HepG2 (cell line): Measurements from ENCODE around the gene CIAO2B. TPM values are rescaled to one million over a fixed set of nuclear protein-coding genes. Genes with fewer than 3 reads are reported as not detected.

Experiments
- ATF3 ChIP-seq: sonication (generic); formaldehyde crosslinking; IDR thresholded peaks from 2 replicates; pipeline ENCODE4 v1.4.0; 2020; ENCODE audit warnings: missing genetic modification reagents
- FOXO4 ChIP-seq: sonication (generic); formaldehyde crosslinking; conservative IDR thresholded peaks from 2 replicates; pipeline ENCODE4 v1.8.1; 2023; ENCODE audit warnings: missing genetic modification reagents
- HINFP ChIP-seq: sonication (generic); formaldehyde crosslinking; IDR thresholded peaks from 2 replicates; pipeline ENCODE4 v1.4.0; 2020; ENCODE audit warnings: low read depth, mild to moderate bottlenecking, missing genetic modification reagents
- HNF1A ChIP-seq, 2 experiments: sonication (generic) in 1 of 2; formaldehyde crosslinking in 1 of 2; IDR thresholded peaks; 2 replicates each; pipeline versions ENCODE4 v1.4.0 to v1.6.1; 2016 to 2020; ENCODE audit warnings: borderline replicate concordance in 1 of 2, low read depth in 1 of 2, mild to moderate bottlenecking in 1 of 2, missing genetic modification reagents in 1 of 2
- JDP2 ChIP-seq: sonication (generic); formaldehyde crosslinking; IDR thresholded peaks from 2 replicates; pipeline ENCODE4 v1.8.1; 2022; ENCODE audit warnings: missing genetic modification reagents, borderline replicate concordance
- MAFF ChIP-seq: IDR thresholded peaks from 2 replicates; pipeline ENCODE4 v1.6.1; 2011; ENCODE audit warnings: low read depth, low read length, improper control_type of control experiment
- MIER3 ChIP-seq: IDR thresholded peaks from 2 replicates; pipeline ENCODE4 v1.6.1; 2016; ENCODE audit warnings: missing compliant biosample characterization, borderline replicate concordance
- NPAS2 ChIP-seq: sonication (generic); formaldehyde crosslinking; IDR thresholded peaks from 2 replicates; pipeline ENCODE4 v1.8.0; 2022; ENCODE audit warnings: mild to moderate bottlenecking, missing genetic modification reagents, borderline replicate concordance
- POLR2AphosphoS5 ChIP-seq: IDR thresholded peaks from 2 replicates; pipeline ENCODE4 v1.6.1; 2012; ENCODE audit warnings: low read depth, low read length
- PPARG ChIP-seq: conservative IDR thresholded peaks from 2 replicates; pipeline ENCODE4 v1.6.1; 2016; ENCODE audit warnings: missing biosample characterization, missing genetic modification reagents
- SIN3B ChIP-seq: fragments of 150-350 bp; IDR thresholded peaks from 2 replicates; pipeline ENCODE4 v1.6.1; 2014; ENCODE audit warnings: low read length
- SOX5 ChIP-seq: IDR thresholded peaks from 2 replicates; pipeline ENCODE4 v1.6.1; 2016; ENCODE audit warnings: borderline replicate concordance
- SP1 ChIP-seq, 2 experiments: fragments of 450-650 bp in 1 of 2; sonication (generic) in 1 of 2; formaldehyde crosslinking in 1 of 2; IDR thresholded peaks; 2 replicates each; pipeline versions ENCODE4 v1.4.0 to v1.6.1; 2016 to 2020; ENCODE audit warnings: missing genetic modification reagents in 1 of 2
- SP140L ChIP-seq: sonication (generic); formaldehyde crosslinking; IDR thresholded peaks from 2 replicates; pipeline ENCODE4 v1.4.0; 2020; ENCODE audit warnings: missing genetic modification reagents, borderline replicate concordance
- SP5 ChIP-seq: IDR thresholded peaks from 2 replicates; pipeline ENCODE4 v1.6.1; 2016; ENCODE audit warnings: low read depth, borderline replicate concordance
- XRCC5 ChIP-seq: fragments of 200-400 bp; formaldehyde crosslinking; optimal IDR thresholded peaks from 2 replicates; pipeline ENCODE3; 2017; ENCODE audit warnings: mild to moderate bottlenecking, low read length
- ZBTB25 ChIP-seq: IDR thresholded peaks from 2 replicates; pipeline ENCODE4 v1.6.1; 2018; ENCODE audit warnings: missing genetic modification reagents
- ZNF180 ChIP-seq: sonication (generic); formaldehyde crosslinking; IDR thresholded peaks from 2 replicates; pipeline ENCODE4 v1.4.0; 2020; ENCODE audit warnings: low read depth, missing genetic modification reagents, borderline replicate concordance
- ZNF260 ChIP-seq: sonication (generic); formaldehyde crosslinking; IDR thresholded peaks from 2 replicates; pipeline ENCODE4 v1.4.0; 2020; ENCODE audit warnings: missing genetic modification reagents, low read depth, mild to moderate bottlenecking, borderline replicate concordance
- ZNF605 ChIP-seq: sonication (generic); formaldehyde crosslinking; IDR thresholded peaks from 2 replicates; pipeline ENCODE4 v1.8.0; 2022; ENCODE audit warnings: mild to moderate bottlenecking, missing genetic modification reagents
- ZNF709 ChIP-seq: sonication (generic); formaldehyde crosslinking; IDR thresholded peaks from 2 replicates; pipeline ENCODE4 v1.5.0; 2020; ENCODE audit warnings: mild to moderate bottlenecking, missing genetic modification reagents
- ZNF761 ChIP-seq: sonication (generic); formaldehyde crosslinking; conservative IDR thresholded peaks from 2 replicates; pipeline ENCODE4 v1.4.0; 2020; ENCODE audit warnings: mild to moderate bottlenecking, missing genetic modification reagents
- polyA plus RNA-seq, 8 experiments: library from polyadenylated mRNA; depleted of rRNA in 3 of 8; stranded (reverse) in 7 of 8; unstranded in 1 of 8; fragments of >200 nt; fragmentation: Illumina TruSeq in 4 of 8; extraction: Trizol in 4 of 8; gene quantifications; 2 replicates each; pipeline versions ENCODE4 v1.2.1 to v1.2.3, GENCODE V29; 2011 to 2016; ENCODE audit warnings: low read depth in 4 of 8, missing spikeins in 1 of 8, mixed read lengths in 1 of 8; ENCODE audit not compliant: insufficient read depth in 1 of 8
- total RNA-seq, 5 experiments: library from RNA; depleted of rRNA; stranded (reverse); fragments of >200 nt; fragmentation: Illumina TruSeq; extraction: Trizol; gene quantifications; 2 replicates each; pipeline ENCODE4 v1.2.3, GENCODE V29; 2016; ENCODE audit warnings: low read depth in 1 of 5

The CIAO2B gene
- total and polyA plus RNA-seq, 2 of the 13 experiments (the other 11 are each of a cell fraction or from before 2014, with no cell fraction given): 157 to 293 TPM

- TF ChIP-seq HINFP (CRISPR knock-in tag) (no peak), SOX5 (no peak), MAFF (no peak), NPAS2 (CRISPR knock-in tag) (no peak), SIN3B (0 out of 2 replicates have a peak, but pooled peaks have one; percentile 64), ZNF605 (CRISPR knock-in tag) (no peak), HNF1A (IDR thresholded peaks at IDR 0.05; ENCODE audit: low read depth) (no peak), HNF1A (CRISPR knock-in tag; IDR thresholded peaks at IDR 0.05; ENCODE audit: borderline replicate concordance) (no peak), PPARG (CRISPR knock-in tag) (peak; percentile 62; the same call in 1 of the 2 replicates), ZNF180 (CRISPR knock-in tag) (no peak), ZNF709 (CRISPR knock-in tag) (no peak), ZNF260 (CRISPR knock-in tag) (no peak), FOXO4 (CRISPR knock-in tag) (no peak), ZBTB25 (CRISPR knock-in tag) (peak; percentile 66; the same call in 1 of the 2 replicates), ATF3 (no peak), JDP2 (no peak), XRCC5 (peak; percentile 66), SP140L (CRISPR knock-in tag) (no peak), POLR2AphosphoS5 (no peak), ZNF761 (CRISPR knock-in tag) (no peak), SP5 (CRISPR knock-in tag) (peak; percentile 43; the same call in 1 of the 2 replicates), SP1 (IDR thresholded peaks at IDR 0.05) (no peak), SP1 (CRISPR knock-in tag; IDR thresholded peaks at IDR 0.05) (no peak), MIER3 (peak; percentile 74; the same call in 1 of the 2 replicates)
Measured at GRCh38 chr16:66954097-66954659, 20.0 kb upstream of the CIAO2B start (continued).
